Smooth muscle cell (in vitro differentiated cells): ENCODE measurements around the gene NTN4. TPM values are rescaled to one million over a fixed set of nuclear protein-coding genes. Genes with fewer than 3 reads are reported as not detected.
"Not testable (repeated sequence)": the region's sequence is repeated elsewhere in the genome, so short reads cannot be mapped to it uniquely, and the experiment has no call there.

Source experiments
- DNase-seq: peaks from one replicate; lab custom pipeline; 2025; ENCODE audit not compliant: unreplicated experiment; lab: John Stamatoyannopoulos, UW
- H2AFZ ChIP-seq: fragments of 200-600 bp; sonication (generic); 2 replicates; pipeline ENCODE4 v1.6.0; 2016; ENCODE audit warnings: antibody characterized with exemption, low read depth, mild to moderate bottlenecking
- H3F3A ChIP-seq: fragments of 200-600 bp; sonication (generic); 2 replicates; pipeline ENCODE4 v1.6.0; 2017; ENCODE audit warnings: antibody characterized with exemption, low read depth
- H3K27ac ChIP-seq: fragments of 200-600 bp; sonication (generic); 2 replicates; pipeline ENCODE4 v1.5.1; 2016; ENCODE audit warnings: low read depth, mild to moderate bottlenecking
- H3K27me3 ChIP-seq: fragments of 200-600 bp; sonication (generic); 2 replicates; pipeline ENCODE4 v1.6.1; 2016; ENCODE audit warnings: low read depth, mild to moderate bottlenecking
- H3K36me3 ChIP-seq: fragments of 200-600 bp; sonication (generic); 2 replicates; pipeline ENCODE4 v1.5.1; 2016; ENCODE audit warnings: low read depth
- H3K4me1 ChIP-seq: fragments of 200-600 bp; sonication (generic); 2 replicates; pipeline ENCODE4 v1.5.1; 2016; ENCODE audit warnings: low read depth
- H3K4me2 ChIP-seq: fragments of 200-600 bp; sonication (generic); 2 replicates; pipeline ENCODE4 v1.6.0; 2016; ENCODE audit warnings: mild to moderate bottlenecking
- H3K4me3 ChIP-seq: fragments of 200-600 bp; sonication (generic); 2 replicates; pipeline ENCODE4 v1.5.1; 2016; ENCODE audit warnings: mild to moderate bottlenecking
- H3K79me2 ChIP-seq: fragments of 200-600 bp; sonication (generic); 2 replicates; pipeline ENCODE4 v1.6.0; 2016; ENCODE audit warnings: low read depth, mild to moderate bottlenecking
- H3K9ac ChIP-seq: fragments of 200-600 bp; sonication (generic); 2 replicates; pipeline ENCODE4 v1.6.0; 2016; ENCODE audit warnings: low read depth
- H3K9me3 ChIP-seq: fragments of 200-600 bp; sonication (generic); replicated peaks from 2 replicates; pipeline ENCODE4 v1.5.1; 2016; ENCODE audit warnings: low read depth
- H4K20me1 ChIP-seq: fragments of 200-600 bp; sonication (generic); 2 replicates; pipeline ENCODE4 v1.6.0; 2016; ENCODE audit warnings: low read depth
- CTCF ChIP-seq: fragments of 200-600 bp; sonication (generic); IDR thresholded peaks from 2 replicates; pipeline ENCODE4 v1.5.1; 2017; ENCODE audit warnings: borderline replicate concordance, mild to moderate bottlenecking, antibody characterized with exemption; ENCODE audit not compliant: insufficient read depth, poor library complexity, severe bottlenecking
- WGBS: methylation state at CpG from one replicate; pipeline ENCODE4 v1.1.7; 2016; ENCODE audit warnings: low lambda C conversion rate; 5-methylcytosine and 5-hydroxymethylcytosine counted together
- polyA plus RNA-seq: library from polyadenylated mRNA; unstranded; fragments of >200 nt; fragmentation: Nextera tagmentation; extraction: Ambion mirVana; gene quantifications from 2 replicates; pipeline ENCODE4 v1.2.1, GENCODE V29; 2016
- total RNA-seq: library from RNA; depleted of rRNA; stranded (reverse); fragments of >200 nt; gene quantifications from 2 replicates; pipeline ENCODE4 v1.2.3, GENCODE V29; 2014

The NTN4 gene
- total and polyA plus RNA-seq, 2 experiments from 2014 or later: 0.94 TPM; not detected in 1

- DNase-seq: no peak
- Histone ChIP-seq H3K79me2 (no peaks in the 10 kb centered on the region), H3K4me3 (no peak overlapping the region), H3K4me1 (peaks cover 7% of the 10 kb centered on the region), H3K9ac (no peak overlapping the region), H3K36me3 (no peaks in the 10 kb centered on the region), H4K20me1 (no peaks in the 10 kb centered on the region), H3F3A (no peaks in the 10 kb centered on the region), H2AFZ (no peak overlapping the region), H3K27me3 (no peaks in the 10 kb centered on the region), H3K9me3 (no peaks in the 10 kb centered on the region), H3K27ac (no peak overlapping the region), H3K4me2 (no peak overlapping the region)
- WGBS: 71% methylated on average over 5 of the region's 5 CpGs
- no peak for TF ChIP-seq CTCF
Measured at GRCh38 chr12:95756362-95756761, 34.2 kb downstream of the NTN4 start.

- Histone ChIP-seq H3F3A (no peaks in the 10 kb centered on the region), H3K4me1 (peaks cover 7% of the 10 kb centered on the region), H3K4me3 (no peak overlapping the region), H3K9ac (no peak overlapping the region), H3K9me3 (no peaks in the 10 kb centered on the region), H3K4me2 (peak overlapping the region; percentile 70), H3K79me2 (no peaks in the 10 kb centered on the region), H3K27ac (no peak overlapping the region), H3K36me3 (no peaks in the 10 kb centered on the region), H2AFZ (no peak overlapping the region), H3K27me3 (no peaks in the 10 kb centered on the region), H4K20me1 (no peaks in the 10 kb centered on the region)
- no peak for DNase-seq
- 17% methylated on average over 6 of the region's 6 CpGs for WGBS
- TF ChIP-seq CTCF: no peak
Measured at GRCh38 chr12:95755261-95755865, 35.2 kb downstream of the NTN4 start.

GRCh38 chr12:95746062-95746461 lies 44.5 kb downstream of the NTN4 start:
- H3K27me3 ChIP-seq: peaks cover 12% of the 10 kb centered on the region
- H3K4me3 ChIP-seq, H3K4me1 ChIP-seq, H3K9ac ChIP-seq, H4K20me1 ChIP-seq, H3K9me3 ChIP-seq, DNase-seq, H3K4me2 ChIP-seq, H3K79me2 ChIP-seq, H3K36me3 ChIP-seq, H2AFZ ChIP-seq, H3F3A ChIP-seq, H3K27ac ChIP-seq: not testable (repeated sequence)
- 58% methylated on average over 8 of the region's 8 CpGs for WGBS

- Histone ChIP-seq H3K9me3 (no peaks in the 10 kb centered on the region), H2AFZ (no peak overlapping the region), H3K4me3 (no peak overlapping the region), H3K79me2 (no peaks in the 10 kb centered on the region), H4K20me1 (no peaks in the 10 kb centered on the region), H3K27me3 (peaks cover 43% of the 10 kb centered on the region), H3K4me2 (no peak overlapping the region), H3K9ac (no peak overlapping the region), H3F3A (no peaks in the 10 kb centered on the region), H3K4me1 (no peaks in the 10 kb centered on the region), H3K27ac (no peak overlapping the region), H3K36me3 (no peaks in the 10 kb centered on the region)
- DNase-seq: no peak
- TF ChIP-seq CTCF: no peak
- WGBS: 83% methylated on average over 4 of the region's 4 CpGs
Measured at GRCh38 chr12:95742586-95742985, 48.0 kb downstream of the NTN4 start.
